GM12872 (cell line): ENCODE measurements around the gene KLRF1.

Source experiments
- TF ChIP-seq, protein P1 (sequence below): IDR thresholded peaks from 3 replicates; pipeline ENCODE4 v1.5.1; 2011; ENCODE audit warnings: low read depth, mild to moderate bottlenecking, low read length, moderate library complexity; ENCODE audit not compliant: insufficient read depth

Gene KLRF1, protein sequence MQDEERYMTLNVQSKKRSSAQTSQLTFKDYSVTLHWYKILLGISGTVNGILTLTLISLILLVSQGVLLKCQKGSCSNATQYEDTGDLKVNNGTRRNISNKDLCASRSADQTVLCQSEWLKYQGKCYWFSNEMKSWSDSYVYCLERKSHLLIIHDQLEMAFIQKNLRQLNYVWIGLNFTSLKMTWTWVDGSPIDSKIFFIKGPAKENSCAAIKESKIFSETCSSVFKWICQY

DNA sequence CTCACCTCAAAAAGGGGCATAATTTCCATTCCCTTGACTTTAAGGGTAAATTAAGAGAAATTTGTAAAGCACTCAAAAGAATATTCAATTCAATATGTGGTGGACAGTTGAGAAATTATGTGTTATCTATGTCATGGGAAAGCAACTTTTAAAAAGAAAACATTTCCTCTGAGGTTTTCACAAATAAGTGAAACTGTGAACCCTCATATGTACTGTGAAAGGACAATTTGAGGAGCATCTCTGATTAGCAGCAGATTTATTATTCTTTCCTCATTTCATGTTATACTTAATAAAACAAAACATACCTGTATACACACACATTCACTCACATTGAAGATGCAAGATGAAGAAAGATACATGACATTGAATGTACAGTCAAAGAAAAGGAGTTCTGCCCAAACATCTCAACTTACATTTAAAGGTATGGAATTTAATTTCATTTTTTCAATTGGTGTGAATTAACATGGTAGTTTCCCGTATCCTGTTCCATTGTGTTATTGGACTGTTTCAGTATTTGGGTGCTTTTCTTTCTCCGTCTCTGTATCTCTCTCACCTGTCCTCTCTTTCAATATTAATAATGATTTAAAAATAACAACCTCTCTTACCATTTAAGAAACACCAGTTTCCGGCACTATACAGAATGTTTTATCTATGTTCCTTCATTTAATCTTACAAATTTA, at the start of gene KLRF1:
Gene KLRF1 (plus strand): TSS at position 273 of the 680 bp plus-strand sequence. CDS start 64 bp downstream, at position 337.
- TF ChIP-seq, protein P1, sequence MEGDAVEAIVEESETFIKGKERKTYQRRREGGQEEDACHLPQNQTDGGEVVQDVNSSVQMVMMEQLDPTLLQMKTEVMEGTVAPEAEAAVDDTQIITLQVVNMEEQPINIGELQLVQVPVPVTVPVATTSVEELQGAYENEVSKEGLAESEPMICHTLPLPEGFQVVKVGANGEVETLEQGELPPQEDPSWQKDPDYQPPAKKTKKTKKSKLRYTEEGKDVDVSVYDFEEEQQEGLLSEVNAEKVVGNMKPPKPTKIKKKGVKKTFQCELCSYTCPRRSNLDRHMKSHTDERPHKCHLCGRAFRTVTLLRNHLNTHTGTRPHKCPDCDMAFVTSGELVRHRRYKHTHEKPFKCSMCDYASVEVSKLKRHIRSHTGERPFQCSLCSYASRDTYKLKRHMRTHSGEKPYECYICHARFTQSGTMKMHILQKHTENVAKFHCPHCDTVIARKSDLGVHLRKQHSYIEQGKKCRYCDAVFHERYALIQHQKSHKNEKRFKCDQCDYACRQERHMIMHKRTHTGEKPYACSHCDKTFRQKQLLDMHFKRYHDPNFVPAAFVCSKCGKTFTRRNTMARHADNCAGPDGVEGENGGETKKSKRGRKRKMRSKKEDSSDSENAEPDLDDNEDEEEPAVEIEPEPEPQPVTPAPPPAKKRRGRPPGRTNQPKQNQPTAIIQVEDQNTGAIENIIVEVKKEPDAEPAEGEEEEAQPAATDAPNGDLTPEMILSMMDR: no peak

DNA sequence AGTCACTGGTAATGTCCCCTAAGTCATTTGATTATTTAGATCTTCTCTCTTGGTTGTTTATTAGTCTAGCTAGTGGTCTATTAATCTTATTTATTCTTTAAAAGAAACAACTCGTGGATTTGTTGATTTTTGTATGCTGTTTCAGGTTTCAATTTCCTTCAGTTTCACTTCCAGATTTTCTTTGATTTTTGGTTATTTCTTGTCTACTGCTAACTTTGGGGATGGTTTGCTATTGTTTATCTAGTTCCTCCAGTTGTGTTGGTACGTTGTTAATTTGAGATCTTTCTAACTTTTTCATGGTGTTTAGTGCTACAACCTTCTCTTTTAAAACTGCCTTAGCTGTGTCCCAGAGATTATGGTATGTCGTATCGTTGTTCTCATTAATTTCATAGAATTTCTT, 48.1 kb upstream of the KLRF1 start:
- TF ChIP-seq, protein P1: no peak

GRCh38 chr12:9781360-9781759, 45.9 kb upstream of the KLRF1 start:
- TF ChIP-seq, protein P1: no peak

DNA sequence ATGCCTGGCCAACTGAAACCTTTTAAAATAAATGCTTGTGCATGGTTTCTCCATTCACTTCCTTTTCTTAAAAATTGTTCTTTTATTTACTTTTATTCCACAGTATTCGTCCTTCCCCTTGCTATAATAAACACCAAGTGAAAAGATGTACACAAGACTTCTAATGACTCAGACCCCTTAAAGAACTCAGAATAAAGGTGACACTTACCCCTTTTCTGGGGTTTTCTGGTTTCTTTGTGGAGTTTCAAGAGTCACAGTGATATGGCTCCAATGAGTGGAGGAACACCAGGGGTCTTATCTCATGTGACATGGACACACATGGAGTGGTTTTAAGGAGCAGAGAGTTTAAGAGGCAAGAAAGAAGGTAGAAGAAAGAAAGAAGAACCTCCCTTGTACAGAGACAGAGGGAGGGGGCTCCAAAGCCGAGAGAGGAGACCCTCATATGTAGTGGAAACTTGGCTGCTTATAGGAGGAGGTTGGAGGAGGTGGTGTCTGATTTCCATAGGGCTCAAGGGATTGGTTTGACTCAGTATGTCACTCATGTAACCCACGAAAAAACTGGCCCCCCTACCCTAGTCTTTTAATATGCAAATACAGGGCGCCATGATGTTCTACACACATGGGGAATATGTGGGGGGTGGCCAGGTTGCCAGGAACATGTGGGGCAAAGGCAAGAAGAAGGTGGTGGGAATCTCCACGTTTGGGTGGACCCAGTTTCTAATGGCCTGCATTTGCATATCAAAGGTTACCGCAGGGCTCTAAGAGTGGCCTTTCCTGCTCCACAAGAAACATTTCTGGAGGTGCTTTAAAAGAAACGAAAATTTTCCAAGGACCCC, 44.5 kb upstream of the KLRF1 start:
- TF ChIP-seq, protein P1: no peak

DNA sequence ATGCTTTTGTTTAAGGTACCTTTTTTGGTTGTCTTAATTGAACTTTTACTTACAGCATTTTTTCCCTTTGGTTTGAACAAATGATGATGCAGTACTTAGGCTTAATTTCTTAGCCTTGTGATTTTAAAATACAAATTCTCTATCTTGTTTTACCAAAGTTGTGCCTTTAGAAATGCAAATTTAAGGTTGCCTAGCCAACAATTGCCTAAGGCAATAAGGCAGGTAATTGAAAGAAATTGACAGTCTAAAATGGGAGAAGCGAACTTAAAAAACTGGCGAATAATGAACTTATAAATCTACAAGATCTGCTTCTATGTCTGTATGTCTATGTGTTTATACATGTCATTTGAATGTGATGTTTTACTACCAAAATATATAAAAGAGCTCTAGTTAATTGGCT, 43.0 kb upstream of the KLRF1 start:
- TF ChIP-seq, protein P1: no peak

GRCh38 chr12:9784816-9785215, 42.5 kb upstream of the KLRF1 start:
- TF ChIP-seq, protein P1: no peak
